UCSD-AML1 (cell line): ENCODE results near the gene NXPH1.
A peak's percentile ranks its signal among the peaks of the same experiment; 100 is the strongest.

Experiments
- DNase-seq: peaks from one replicate; lab custom pipeline; 2025; ENCODE audit not compliant: unreplicated experiment; lab: John Stamatoyannopoulos, UW

The NXPH1 gene

GRCh38 chr7:8435590-8436545, 2.5 kb downstream of the NXPH1 start:
- DNase-seq, result no peak

- peak; percentile 21 for DNase-seq
Observed at GRCh38 chr7:8436965-8437364, 3.6 kb downstream of the NXPH1 start.

- DNase-seq, result no peak
Observed at GRCh38 chr7:8437606-8438005, 4.2 kb downstream of the NXPH1 start.

- no peak for DNase-seq
Observed at GRCh38 chr7:8440670-8441069, 7.3 kb downstream of the NXPH1 start.

GRCh38 chr7:8441106-8441965, 7.9 kb downstream of the NXPH1 start:
- DNase-seq, result no peak

GRCh38 chr7:8442051-8442813, 8.8 kb downstream of the NXPH1 start:
- no peak for DNase-seq

GRCh38 chr7:8442814-8443304, 9.4 kb downstream of the NXPH1 start:
- peak; percentile 6 for DNase-seq

- DNase-seq, result no peak
Observed at GRCh38 chr7:8443576-8444467, 10.4 kb downstream of the NXPH1 start.

GRCh38 chr7:8444468-8444769, 11.0 kb downstream of the NXPH1 start:
- DNase-seq, result no peak

- DNase-seq, result no peak
Observed at GRCh38 chr7:8453535-8453934, 20.1 kb downstream of the NXPH1 start.

- no peak for DNase-seq
Observed at GRCh38 chr7:8455426-8455825, 22.0 kb downstream of the NXPH1 start.

GRCh38 chr7:8462309-8462708, 28.9 kb downstream of the NXPH1 start:
- DNase-seq, result no peak

- DNase-seq, result no peak
Observed at GRCh38 chr7:8465338-8465737, 31.9 kb downstream of the NXPH1 start.

- no peak for DNase-seq
Observed at GRCh38 chr7:8480527-8480926, 47.1 kb downstream of the NXPH1 start.

- no peak for DNase-seq
Observed at GRCh38 chr7:8481096-8481495, 47.7 kb downstream of the NXPH1 start.

- no peak for DNase-seq
Observed at GRCh38 chr7:8481752-8482446, 48.5 kb downstream of the NXPH1 start.

GRCh38 chr7:8490391-8491045, 57.1 kb downstream of the NXPH1 start:
- no peak for DNase-seq

GRCh38 chr7:8491106-8491505, 57.7 kb downstream of the NXPH1 start:
- no peak for DNase-seq
